Measurements from ENCODE around the gene GPRIN1.
A peak's percentile ranks its signal among the peaks of the same experiment; 100 is the strongest.

GPRIN1 gene

DNA sequence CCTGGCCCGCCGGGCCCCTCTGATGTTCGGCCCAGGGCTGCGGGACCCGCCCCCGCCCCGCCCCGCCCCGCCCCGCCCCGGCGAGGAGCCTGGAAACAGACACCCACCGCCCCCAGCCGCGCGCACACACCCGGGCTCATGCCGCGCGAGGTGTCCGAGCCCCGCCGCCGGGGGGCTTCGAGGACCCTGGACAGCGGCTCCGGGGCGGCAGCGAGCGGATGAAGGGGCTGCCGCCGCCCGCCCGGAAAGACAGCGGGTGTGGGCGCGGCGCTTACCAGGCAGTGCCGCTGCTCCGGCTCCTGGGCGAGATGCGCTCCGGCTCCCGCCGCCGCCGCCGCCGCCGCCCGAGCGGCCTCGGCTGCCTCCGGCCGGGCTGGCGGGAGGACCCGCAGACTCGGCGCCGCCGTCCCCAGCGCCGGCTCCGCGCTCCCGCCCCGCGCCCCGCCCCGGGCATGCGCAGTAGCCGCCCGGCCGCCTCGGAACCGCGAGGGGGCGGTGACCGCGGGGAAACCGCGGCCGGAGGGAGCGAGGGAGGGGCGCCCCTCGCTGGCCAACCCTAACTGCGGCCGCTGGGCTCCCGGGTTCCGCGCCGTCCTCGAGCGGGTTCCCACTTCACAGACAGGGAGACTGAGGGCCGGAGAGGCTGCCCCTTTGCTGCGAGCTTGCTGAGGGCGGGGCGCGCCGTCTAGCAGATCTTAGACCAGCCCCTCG is at the start of gene GPRIN1:
GPRIN1 (minus strand) TSS at position 433 of the 711 bp plus-strand sequence. CDS start 10,322 bp downstream, outside the sequence.
- no peak for DNase-seq (ENCODE audit: low read depth)

DNA sequence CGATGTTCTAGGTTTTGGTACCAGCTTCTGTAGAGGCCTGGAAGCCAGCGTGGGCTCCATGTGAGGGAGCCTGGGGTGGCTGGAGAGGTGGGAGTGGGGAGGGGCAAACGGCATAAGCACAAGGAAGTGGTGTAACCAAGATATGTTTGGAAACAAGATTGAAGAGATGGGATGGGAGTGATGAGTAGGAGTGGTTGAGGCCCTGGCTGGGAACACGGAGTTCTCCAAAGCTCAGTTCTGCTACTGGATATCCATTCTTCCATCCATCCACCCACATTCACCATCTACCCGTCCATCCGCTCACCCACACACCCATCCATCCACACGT is 49.5 kb upstream of the GPRIN1 start:
- DNase-seq (ENCODE audit: low read depth) = no peak

DNA sequence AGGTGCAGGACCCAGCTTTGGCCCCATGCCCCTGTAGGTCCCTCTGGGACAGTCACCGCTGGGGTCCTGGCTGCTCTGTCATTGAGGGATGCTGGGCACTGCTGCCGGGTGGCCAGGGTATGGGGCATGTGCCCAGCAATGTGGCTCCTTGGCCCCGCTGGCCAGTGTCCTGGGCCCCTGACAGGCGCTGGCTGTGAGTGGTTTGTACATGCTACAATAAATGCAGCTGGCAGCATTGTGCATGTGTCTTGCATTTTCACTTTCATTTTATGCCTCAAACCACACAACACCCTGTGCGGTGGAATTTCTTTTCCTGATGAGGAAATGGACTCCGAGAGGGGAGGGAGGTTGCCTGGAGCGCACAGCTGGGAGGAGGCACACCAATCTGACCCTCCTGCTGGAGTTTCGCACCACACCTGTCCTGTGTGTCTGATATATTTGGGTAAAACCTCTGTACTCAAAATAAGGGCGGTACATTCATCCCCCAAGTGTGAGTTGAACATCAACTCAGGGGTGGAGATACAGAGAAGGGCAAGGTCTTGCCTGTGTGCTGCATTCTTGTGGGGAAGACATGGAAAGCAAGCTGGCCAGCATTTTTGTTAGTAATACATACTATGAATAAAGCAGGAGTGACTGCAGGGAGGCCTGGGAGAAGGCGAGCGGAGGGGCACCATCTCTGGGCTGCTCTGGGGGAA is 49.0 kb upstream of the GPRIN1 start:
- no peak for DNase-seq (ENCODE audit: low read depth)

DNA sequence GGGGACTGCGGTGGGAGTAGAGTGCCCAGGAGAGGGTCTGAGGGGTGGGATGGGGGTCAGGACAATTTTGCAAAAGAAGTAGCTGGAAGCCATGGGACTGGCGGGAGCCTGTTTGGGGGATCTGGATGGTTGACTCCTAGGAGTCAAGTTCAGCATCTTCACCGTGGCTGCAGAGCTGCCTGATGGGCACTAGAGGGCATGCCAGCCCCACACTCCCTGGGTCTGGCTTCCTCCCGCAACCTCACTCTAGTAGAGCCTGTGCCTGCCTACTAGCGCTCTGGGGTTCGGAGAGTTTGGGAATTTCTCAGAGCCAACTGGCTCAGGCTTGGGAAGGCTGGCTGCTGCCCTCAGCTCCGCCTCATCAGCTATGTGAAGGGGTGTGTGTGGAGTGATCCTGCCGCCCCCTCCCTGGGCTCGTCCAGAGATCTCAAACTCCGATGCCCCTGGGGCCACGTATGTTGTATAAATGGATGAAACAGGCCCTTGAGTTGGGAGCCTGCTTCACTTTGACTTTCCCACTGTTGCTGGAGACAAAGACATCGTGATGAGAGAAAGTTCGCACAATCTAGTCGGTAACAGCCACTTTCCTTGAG is 48.1 kb upstream of the GPRIN1 start:
- DNase-seq (ENCODE audit: low read depth) = peak; percentile 47

DNA sequence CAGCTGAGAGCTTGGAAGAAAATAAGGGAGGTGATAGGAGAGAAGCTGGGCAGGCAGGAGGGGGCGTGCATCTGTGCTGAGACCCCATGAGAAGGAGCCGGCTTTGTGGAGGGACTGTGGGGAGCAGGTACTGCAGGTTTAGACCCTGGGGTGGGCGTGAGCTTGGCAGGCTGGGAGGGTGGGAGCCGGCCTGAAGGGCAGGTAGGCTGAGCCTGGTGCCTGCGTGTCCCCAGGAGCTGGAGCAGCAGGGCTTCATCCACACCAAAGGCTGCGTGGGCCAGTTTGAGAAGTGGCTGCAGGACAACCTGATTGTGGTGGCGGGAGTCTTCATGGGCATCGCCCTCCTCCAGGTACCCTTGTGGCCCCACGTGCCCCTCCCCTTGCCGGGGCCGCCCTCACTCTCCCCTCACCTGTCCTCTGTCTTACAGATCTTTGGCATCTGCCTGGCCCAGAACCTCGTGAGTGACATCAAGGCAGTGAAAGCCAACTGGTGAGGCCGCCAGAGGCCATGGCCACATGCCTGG is 46.6 kb upstream of the GPRIN1 start:
- DNase-seq (ENCODE audit: low read depth) = no peak

- DNase-seq (ENCODE audit: low read depth) = no peak
These were observed 44.9 kb upstream of the GPRIN1 start for GRCh38 chr5:176654856-176655255.

- DNase-seq (ENCODE audit: low read depth) = peak; percentile 31
These were observed 43.7 kb upstream of the GPRIN1 start for GRCh38 chr5:176653401-176654385.

- DNase-seq (ENCODE audit: low read depth) = no peak
These were observed 42.2 kb upstream of the GPRIN1 start for GRCh38 chr5:176652136-176652535.

- no peak for DNase-seq (ENCODE audit: low read depth)
These were observed 41.6 kb upstream of the GPRIN1 start for GRCh38 chr5:176651472-176651980.

- no peak for DNase-seq (ENCODE audit: low read depth)
These were observed 40.5 kb upstream of the GPRIN1 start for GRCh38 chr5:176650354-176650884.

DNA sequence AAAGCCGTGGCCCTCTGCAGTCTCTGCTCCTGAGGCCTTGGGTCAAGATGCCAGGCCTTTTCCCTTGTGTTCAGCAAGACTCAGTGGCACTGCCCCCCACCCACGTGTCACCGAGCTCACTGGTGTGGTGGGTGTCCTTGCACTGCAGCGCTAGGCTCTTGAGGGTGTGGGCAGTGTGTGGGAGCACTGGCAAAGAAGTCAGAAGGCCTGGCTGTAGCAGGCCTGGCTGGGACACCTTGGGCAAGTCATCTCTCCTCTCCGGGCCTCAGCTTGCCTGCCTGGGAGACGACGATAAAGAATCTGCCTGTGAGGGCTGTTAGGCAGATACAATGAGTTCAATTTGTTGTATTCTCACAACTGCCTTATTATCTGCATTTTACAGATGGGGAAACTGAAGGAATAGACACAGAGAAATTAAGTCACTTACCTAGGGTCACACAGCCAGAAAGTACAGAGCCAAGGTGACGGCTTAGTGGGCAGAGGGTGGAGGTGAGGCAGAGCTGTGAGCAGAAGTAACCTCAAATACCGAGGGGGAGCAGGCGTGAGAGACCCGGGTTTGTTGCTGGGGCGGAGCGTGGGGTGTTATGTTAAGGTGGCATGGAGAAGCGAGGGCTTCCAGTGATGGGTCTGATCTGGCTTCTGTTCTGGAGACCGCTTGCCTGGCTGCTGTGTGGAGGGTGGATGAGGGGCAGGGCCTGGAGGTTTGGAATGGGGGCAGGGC is 38.7 kb upstream of the GPRIN1 start:
- DNase-seq (ENCODE audit: low read depth) = no peak

DNA sequence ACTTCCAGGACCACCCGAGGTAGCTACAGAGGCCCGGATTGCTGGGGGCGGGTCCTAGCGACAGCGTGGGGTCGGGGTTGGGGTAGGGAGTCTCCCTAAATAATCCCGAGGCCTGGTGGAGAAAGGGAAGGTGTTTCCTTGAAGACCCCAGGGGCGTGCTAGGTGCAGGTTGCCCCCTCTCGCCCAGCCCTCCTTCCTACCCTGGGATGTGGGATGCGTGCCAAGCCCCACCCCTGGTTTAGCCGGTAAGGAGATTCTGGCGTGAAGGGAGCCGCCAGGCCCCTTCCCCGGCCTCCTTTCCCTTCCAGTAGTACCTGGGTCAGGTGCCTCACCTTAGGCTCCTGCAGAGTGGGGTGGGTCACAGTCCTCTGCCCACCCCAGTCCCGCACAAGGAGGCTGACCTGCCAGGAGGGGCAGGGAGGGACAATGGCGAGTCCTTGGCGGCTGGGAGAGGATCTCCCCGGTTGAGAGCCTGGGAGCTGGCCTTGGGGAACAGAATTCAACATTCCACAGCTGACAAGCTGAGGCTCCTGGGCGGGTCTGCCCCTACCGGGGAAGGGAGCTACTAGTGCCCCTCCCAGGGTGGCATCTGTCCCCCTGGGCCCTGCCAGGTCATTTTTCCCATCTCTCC is 38.0 kb upstream of the GPRIN1 start:
- no peak for DNase-seq (ENCODE audit: low read depth)

DNA sequence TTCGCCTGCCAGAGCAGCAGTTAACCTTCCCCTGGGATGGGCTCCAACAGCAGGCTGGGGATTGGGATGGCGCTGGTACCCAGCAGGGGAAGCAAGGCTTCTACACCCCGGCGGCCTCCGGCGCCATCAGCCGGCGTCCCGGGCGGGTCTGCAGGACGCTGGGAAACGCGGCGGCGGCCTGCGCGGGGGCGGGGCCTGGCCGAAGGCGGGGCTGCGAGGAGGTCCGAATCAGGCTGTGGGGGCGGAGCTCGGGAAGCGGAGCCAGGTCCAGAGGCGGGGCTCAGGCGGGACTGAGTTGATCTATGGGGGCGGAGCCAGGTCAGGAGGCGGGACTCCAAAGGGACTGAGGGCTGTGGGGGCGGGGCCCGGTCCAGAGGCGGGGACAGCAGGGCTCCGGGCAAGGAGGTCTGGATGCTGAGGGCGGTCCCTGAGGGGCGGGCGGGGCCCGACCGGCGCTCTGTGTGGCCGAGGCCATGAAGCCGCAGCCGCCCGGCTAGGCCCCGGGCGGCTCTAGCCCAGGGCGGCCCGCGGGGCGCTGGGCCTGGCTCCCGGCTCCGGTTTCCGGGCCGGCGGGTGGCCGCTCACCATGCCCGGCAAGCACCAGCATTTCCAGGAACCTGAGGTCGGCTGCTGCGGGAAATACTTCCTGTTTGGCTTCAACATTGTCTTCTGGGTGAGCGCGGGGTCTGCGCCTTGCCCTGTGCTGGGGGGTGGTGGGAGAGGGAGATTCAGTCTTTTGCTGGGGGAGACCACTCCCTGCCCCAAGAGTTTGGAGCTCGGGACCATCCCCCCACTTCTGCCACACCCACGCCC is 37.3 kb upstream of the GPRIN1 start, which contains the start of gene TSPAN17:
TSPAN17 (plus strand) TSS at position 455 of the 813 bp plus-strand sequence; CDS start at position 587, 132 bp downstream.
- peak; percentile 96 for DNase-seq (ENCODE audit: low read depth)

- DNase-seq (ENCODE audit: low read depth) = no peak
These were observed 36.7 kb upstream of the GPRIN1 start for GRCh38 chr5:176646707-176647029.

DNA sequence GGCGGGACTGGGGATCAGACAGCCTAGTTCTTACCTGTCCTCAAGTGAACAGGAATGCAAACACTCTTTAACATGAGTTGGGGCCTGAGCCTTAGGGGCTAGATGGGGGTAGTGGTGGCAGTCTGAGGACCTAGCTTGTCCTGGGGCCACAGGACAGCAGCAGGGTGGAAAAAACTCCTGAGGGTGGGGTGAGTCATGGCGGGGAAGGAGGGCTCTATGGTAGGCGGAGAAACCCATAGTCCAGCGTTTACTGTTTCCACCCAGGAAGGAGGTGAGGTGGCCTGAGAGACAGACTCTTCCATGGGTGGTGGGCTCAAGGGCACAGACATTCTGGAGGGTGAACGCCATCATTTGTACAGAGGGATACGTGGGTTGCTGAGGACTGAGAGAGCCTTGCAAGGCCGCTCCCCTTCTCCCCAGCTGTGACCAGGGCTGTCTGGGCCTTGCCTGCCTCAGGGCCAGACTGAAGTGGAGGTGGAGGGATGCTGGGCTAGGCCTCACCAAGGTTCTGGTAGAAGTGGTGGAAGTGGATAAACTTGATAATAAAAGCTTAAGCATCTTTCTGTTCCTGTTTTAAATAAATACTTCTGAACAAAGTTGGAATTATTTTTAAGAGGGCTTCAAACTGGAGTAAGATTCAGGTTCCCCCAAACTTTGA is 36.2 kb upstream of the GPRIN1 start:
- no peak for DNase-seq (ENCODE audit: low read depth)

DNA sequence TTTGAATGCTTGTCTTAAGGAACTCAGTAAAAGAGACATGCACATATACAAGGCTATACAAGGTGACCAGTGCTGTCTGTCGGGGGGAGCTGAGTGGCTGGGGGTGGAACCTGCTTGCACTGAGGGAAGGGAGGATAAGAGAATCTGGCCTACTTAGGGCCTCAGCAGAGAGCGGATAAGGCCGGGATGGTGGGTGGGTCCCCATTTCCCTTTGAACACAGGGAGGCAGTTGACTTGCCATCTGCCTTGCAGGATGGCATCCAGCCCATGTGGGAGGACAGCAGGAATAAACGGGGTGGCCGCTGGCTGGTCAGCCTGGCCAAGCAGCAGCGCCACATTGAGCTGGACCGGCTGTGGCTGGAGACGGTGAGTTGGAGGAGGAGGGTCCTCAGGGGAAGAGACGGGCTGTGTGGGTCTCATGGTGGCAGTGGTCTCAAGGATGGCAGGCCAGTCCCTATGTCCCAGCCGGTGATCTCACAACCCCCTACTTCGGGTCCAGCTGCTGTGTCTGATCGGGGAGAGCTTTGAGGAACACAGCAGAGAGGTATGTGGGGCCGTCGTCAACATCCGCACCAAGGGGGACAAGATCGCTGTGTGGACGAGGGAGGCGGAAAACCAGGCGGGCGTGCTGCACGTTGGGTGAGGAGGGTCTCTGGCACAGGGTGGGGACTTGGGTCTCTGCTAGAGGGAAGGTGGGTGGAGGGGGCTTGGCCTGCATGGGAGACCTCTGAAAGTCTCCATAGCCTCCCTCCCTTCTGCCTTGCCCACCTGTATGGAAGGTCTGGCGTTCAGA is 35.1 kb upstream of the GPRIN1 start:
- DNase-seq (ENCODE audit: low read depth) = no peak

DNA sequence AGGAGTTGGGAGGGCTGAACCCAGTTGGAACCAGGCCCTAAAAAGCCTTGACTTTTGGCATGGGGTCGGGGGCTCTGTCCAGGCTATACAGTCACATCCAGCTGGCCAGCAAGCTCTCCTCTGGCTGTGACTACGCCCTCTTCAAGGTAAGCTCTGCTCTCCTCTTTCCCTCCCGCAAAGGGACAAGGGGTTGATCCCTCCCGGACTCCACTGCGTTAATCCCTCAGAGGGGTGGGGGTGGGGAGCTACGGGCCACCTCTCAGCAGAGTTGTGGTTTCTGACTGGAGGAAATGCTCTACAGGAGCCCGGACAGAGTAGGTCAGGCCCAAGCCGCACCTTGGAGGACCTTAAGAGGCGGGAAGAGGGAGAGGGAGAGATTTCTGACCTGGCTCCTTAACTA is 34.3 kb upstream of the GPRIN1 start:
- DNase-seq (ENCODE audit: low read depth) = no peak
